SKM-1 (cell line): ENCODE results near the gene FBXW7.

ENCODE experiments used
- DNase-seq: peaks from one replicate; lab custom pipeline; 2025; ENCODE audit not compliant: unreplicated experiment; lab: John Stamatoyannopoulos, UW

The FBXW7 gene

GRCh38 chr4:152346526-152346925 is 189.4 kb downstream of the FBXW7 start:
- no peak for DNase-seq

GRCh38 chr4:152344001-152344400 is 191.9 kb downstream of the FBXW7 start:
- no peak for DNase-seq

DNA sequence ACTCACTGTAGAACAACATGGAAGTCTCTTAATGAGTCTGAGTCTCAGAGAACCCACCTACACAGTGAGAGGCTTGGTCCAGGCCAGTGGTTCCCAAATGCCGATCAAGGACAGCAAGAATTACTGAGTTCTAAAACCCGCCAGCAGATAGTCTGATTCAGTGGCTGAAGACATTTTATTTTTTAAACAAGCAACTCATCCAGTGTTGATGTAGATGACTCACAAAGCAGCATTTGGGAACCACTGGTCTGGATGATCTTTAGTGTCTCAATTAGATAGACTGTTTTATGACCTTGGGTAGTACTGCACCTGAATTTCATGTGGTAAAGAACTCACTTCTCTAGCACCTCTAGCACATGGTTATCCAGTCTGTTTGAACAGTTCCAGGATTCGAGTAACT is 193.6 kb downstream of the FBXW7 start:
- no peak for DNase-seq

DNA sequence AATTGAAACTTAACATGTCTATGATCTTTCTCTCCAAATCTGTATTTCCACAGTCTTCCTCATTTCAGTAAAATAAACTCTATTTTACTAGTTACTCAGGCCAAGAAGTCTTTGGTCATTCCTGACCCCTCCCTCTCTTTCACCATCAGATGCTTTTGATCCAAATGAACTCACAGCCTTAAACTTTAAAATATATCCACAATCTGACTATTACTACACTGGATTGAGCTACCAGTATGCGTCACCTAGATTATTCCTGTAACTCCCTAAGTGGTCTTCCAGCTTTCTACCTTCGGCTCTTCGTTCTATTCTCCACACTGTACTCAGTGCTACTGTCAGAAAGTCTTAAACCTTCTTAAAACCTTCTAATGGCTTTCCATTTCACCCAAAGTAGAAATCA is 195.1 kb downstream of the FBXW7 start:
- DNase-seq = no peak

DNA sequence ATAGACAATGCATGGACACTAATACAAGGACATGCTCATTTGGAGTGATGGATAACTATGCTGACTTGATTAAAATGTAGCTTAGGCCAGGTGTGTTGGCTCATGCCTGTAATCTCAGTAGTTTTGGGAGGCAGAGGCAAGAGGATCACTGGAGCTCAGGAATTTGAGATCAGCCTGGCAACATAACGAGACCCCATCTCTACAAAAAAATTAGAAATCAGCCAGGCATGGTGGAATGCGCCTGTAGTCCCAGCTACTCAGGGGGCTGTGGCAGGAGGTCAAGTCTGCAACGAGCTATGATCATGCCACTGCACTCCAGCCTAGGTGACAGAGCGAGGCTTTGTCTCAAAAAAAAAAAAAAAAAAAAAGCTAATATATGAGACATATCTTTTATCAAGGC is 196.3 kb downstream of the FBXW7 start:
- DNase-seq = no peak

DNA sequence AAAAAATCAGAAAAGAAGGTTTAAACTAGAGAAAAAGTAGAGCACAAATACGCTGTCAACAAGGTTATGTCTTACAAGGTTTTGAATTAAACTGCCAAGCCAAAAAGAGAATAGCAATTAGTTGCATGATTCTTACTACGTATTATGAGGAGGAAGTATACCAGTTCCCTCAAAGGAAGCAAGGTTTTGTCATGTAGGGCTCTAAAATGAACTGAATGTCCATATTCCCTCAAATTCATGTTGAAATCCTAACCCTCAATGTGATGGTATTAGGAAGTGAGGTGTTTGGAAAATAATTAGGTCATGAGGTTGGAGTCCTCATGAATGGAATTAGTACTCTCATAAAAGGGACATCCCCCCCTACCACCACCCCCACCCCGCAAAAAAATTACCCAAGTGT is 201.0 kb downstream of the FBXW7 start:
- DNase-seq = no peak

- DNase-seq = no peak
Observed at GRCh38 chr4:152331042-152331441, 204.8 kb downstream of the FBXW7 start.

DNA sequence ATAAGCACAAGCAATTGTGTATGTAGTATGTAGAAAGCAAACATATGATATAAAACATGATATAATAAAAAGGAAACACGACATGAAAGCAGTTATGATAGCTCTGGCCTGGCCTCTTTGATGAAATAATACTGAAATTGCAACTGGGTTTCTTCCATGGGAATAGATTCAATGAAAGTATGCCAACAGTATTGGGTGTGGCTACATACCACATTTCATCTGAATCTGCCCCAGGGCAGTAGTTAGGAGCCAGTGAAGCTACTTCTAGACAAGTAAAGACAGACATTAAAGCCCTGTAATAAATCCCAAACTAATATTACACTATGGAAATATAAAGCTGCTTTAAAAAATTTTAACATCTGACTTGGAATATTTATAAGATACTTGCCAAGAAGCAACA is 207.3 kb downstream of the FBXW7 start:
- DNase-seq = no peak

GRCh38 chr4:152327606-152328453 is 208.1 kb downstream of the FBXW7 start:
- DNase-seq = no peak

GRCh38 chr4:152325831-152326230 is 210.1 kb downstream of the FBXW7 start:
- no peak for DNase-seq

DNA sequence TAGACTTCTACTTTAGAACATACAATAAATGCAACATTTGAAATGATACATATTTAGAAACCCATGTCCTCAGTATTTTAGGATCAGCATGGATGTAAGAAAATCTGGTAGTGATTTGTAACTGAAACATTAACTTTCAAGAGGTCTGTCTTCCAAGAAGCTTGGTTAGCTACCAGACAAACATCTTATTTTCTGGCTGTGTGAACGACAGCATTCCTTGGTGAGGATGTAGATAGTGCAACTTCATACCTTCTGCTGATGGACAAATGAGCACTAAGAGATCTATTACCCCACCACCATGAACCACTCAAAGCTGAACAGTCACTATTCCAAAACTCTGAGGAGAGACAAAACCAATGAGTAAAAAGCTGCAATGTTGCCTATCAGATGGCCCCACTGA is 212.7 kb downstream of the FBXW7 start:
- DNase-seq = no peak

DNA sequence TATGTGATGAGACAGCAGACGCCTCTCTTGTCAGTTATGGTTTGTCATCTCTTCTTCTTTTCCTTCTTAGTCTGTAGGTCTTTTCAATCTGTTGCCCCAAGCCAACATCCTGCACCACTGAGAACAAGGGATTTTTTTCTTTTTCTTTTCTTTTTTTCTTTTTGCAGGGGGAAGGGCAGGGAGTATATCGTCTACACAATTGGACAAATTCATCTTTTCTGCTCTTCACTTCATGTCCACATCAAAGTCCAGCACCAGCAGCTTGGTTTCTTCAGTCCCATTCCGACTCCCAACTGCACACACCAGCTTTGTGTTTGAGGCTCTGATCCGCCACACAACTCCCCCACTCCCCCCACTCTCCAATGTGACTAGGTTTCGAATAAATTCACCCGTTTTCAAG is 213.2 kb downstream of the FBXW7 start:
- DNase-seq = no peak

DNA sequence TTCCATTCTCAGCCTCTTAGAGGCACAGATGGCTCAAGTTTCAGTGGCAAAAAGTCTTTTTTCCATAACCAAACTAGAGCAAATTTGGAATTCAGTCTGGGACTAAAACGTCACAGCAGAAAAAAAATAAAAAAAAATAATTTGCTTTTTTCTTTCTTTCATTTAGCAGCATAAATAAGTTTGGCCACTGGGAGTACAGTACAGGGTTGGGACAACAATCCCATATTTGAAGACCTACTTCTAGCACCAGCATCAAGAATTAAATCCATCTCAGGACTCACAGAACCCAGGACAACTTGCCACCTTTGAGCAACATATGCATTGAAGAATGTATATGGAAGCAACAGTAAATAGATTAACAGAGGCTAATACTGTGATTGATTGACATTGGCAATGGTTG is 214.0 kb downstream of the FBXW7 start:
- no peak for DNase-seq

GRCh38 chr4:152321398-152321797 is 214.5 kb downstream of the FBXW7 start:
- DNase-seq = no peak

- no peak for DNase-seq
Observed at GRCh38 chr4:152316969-152317368, 218.9 kb downstream of the FBXW7 start.

- DNase-seq = no peak
Observed at GRCh38 chr4:152310257-152310656, 225.6 kb downstream of the FBXW7 start.

DNA sequence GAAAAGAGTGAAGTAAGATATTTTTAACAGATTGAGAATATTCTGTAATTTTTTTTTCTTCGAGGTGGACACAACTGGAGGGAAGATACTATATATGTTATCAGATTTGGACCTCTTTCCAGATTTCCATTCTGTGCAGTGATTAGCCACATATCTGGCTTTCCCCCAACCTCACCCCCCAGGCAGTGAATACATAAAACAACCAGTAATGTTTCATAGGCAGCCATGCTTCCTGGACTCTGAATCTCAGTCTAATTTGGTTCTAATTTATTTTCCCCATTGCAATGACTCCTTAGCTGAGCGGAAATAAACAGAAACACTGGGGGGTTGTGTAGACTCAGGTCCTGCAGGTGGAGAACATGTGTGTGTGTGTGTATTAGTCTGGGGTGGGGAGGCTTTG is 226.5 kb downstream of the FBXW7 start:
- DNase-seq = no peak

DNA sequence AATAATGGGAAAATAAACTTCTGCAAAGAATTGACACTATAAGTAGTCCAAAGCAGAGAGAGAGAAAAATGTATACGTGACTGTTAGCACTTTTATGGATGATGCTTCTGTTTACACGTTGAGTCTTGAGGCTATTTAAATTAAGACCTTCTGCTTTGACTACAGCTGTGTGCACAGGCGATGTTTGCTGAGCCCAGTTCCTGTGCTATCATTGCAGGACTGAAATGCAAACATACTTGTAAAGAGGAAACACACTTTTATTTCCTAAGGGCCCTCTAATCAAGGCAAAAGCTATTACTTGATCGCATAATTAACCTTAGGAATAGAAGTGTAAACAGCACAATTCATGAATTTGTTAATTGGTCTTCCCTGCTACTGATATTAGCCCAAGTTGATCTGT is 226.9 kb downstream of the FBXW7 start:
- no peak for DNase-seq

GRCh38 chr4:152307669-152308068 is 228.2 kb downstream of the FBXW7 start:
- DNase-seq = no peak

GRCh38 chr4:152306541-152306940 is 229.4 kb downstream of the FBXW7 start:
- no peak for DNase-seq

- DNase-seq = no peak
Observed at GRCh38 chr4:152304220-152304619, 231.7 kb downstream of the FBXW7 start.

DNA sequence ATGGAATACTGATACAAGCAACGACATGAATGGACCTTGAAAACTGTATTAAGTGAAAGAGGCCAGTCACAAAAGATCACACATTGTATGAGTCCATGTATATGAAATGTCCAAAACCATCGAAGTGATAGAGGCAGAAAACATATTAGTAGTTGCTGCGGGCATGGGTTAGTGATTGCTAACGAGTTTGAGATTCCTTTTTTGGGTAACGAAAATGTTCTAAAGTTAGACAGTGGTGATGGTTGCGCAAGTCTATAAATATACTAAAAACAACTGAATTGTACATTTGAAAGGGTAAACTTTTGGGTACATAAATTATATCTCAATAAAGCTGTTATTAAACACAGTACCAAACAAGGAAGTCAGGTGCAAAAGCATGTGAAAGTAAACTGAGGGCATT is 234.5 kb downstream of the FBXW7 start:
- DNase-seq = no peak

- no peak for DNase-seq
Observed at GRCh38 chr4:152299553-152299952, 236.3 kb downstream of the FBXW7 start.
